GM12878 (cell line): ENCODE measurements around the gene PPP1R13B. TPM values are rescaled to one million over a fixed set of nuclear protein-coding genes. Genes with fewer than 3 reads are reported as not detected.

ENCODE experiments used
- ATAC-seq: fragments of 200-7000 bp; cut with Tn5 transposase; 3 replicates; pipeline ENCODE4 v1.9.1; 2020; ENCODE audit warnings: mild to moderate bottlenecking, moderate library complexity
- BruUV-seq: library from RNA; stranded (reverse); fragments of 400-500 nt; replicated peaks from 2 replicates; lab custom pipeline; 2021; lab: Mats Ljungman, UMichigan
- CTCF ChIA-PET: fragments of 300-600 bp; sonication (Branson Sonifier 250); formaldehyde crosslinking; extraction: SDS; loops from one replicate; lab custom pipeline; 2021; ENCODE audit warnings: inconsistent platforms; lab: Yijun Ruan, JAX
- POLR2A ChIA-PET: fragments of 350-600 bp; formaldehyde crosslinking; extraction: SDS; loops from one replicate; lab custom pipeline; 2021; ENCODE audit warnings: inconsistent platforms; lab: Charles Lee
- RAD21 ChIA-PET: fragments of 300-600 bp; sonication (Branson Sonifier 250); formaldehyde crosslinking; loops from one replicate; lab custom pipeline; 2023; ENCODE audit warnings: antibody characterized with exemption; ENCODE audit not compliant: unreplicated experiment; lab: Charles Lee
- SMC1A ChIA-PET: fragments of 300-600 bp; sonication (Branson Sonifier 250); formaldehyde crosslinking; loops from one replicate; lab custom pipeline; 2023; ENCODE audit not compliant: unreplicated experiment, uncharacterized antibody; lab: Charles Lee
- DNase-seq: peaks from one replicate; pipeline ENCODE4 v3.0.0-alpha.2; 2011; ENCODE audit warnings: low read depth, low spot score
- FAIRE-seq: peaks from 3 replicates; lab custom pipeline; 2011; peaks lifted over from hg19 to GRCh38; lab: Jason Lieb, UNC
- H2AFZ ChIP-seq: 2 replicates; pipeline ENCODE4 v1.6.0; 2011; ENCODE audit warnings: low read depth, low read length, control low read depth; ENCODE audit not compliant: control insufficient read depth
- H3K27ac ChIP-seq: 2 replicates; pipeline ENCODE4 v1.5.1; 2011; ENCODE audit warnings: control low read depth; ENCODE audit not compliant: control insufficient read depth, insufficient read depth
- H3K27me3 ChIP-seq, 2 experiments: replicated peaks in 1 of 2; 2 replicates each; pipeline versions ENCODE4 v1.6.0 to v1.6.1; 2011; ENCODE audit warnings: low read length in 1 of 2; ENCODE audit not compliant: control insufficient read depth in 2 of 2, insufficient read depth in 2 of 2
- H3K36me3 ChIP-seq, 2 experiments: 2 replicates each; pipeline ENCODE4 v1.5.1; 2011; ENCODE audit warnings: low read length in 1 of 2; ENCODE audit not compliant: control insufficient read depth in 2 of 2, insufficient read depth in 2 of 2
- H3K4me1 ChIP-seq: 2 replicates; pipeline ENCODE4 v1.6.1; 2011; ENCODE audit warnings: mild to moderate bottlenecking, low read length, moderate library complexity, mixed read lengths; ENCODE audit not compliant: control insufficient read depth, insufficient read depth
- H3K4me2 ChIP-seq: 2 replicates; pipeline ENCODE4 v1.6.0; 2011; ENCODE audit warnings: control low read depth; ENCODE audit not compliant: control insufficient read depth, insufficient read depth
- H3K4me3 ChIP-seq: fragments of 200-600 bp; sonication (generic); 2 replicates; pipeline ENCODE4 v1.5.1; 2016
- H3K79me2 ChIP-seq: 2 replicates; pipeline ENCODE4 v1.6.0; 2011; ENCODE audit warnings: low read length; ENCODE audit not compliant: control insufficient read depth, insufficient read depth
- H3K9ac ChIP-seq: 2 replicates; pipeline ENCODE4 v1.8.0; 2011; ENCODE audit warnings: low read length, control low read depth, mixed read lengths; ENCODE audit not compliant: control insufficient read depth, insufficient read depth
- H3K9me3 ChIP-seq: replicated peaks from 3 replicates; pipeline ENCODE4 v1.5.1; 2011; ENCODE audit warnings: mild to moderate bottlenecking, low read length; ENCODE audit not compliant: control insufficient read depth, insufficient read depth
- H4K20me1 ChIP-seq: 2 replicates; pipeline ENCODE4 v1.6.0; 2011; ENCODE audit not compliant: control insufficient read depth, insufficient read depth
- BCL11A ChIP-seq: IDR thresholded peaks from 2 replicates; pipeline ENCODE4 v1.6.1; 2011; ENCODE audit warnings: low read depth, low read length
- HDAC6 ChIP-seq: fragments of 200-600 bp; sonication (generic); IDR thresholded peaks from one replicate; pipeline ENCODE4 v1.8.0; 2017; ENCODE audit warnings: antibody characterized with exemption; ENCODE audit not compliant: unreplicated experiment
- KDM1A ChIP-seq: fragments of 200-600 bp; sonication (generic); IDR thresholded peaks from 2 replicates; pipeline ENCODE4 v1.6.1; 2016; ENCODE audit warnings: borderline replicate concordance
- MTA2 ChIP-seq: fragments of 450-650 bp; IDR thresholded peaks from 2 replicates; pipeline ENCODE4 v1.6.1; 2016; ENCODE audit warnings: low read depth, mild to moderate bottlenecking, moderate library complexity
- MXI1 ChIP-seq: fragments of 150-350 bp; IDR thresholded peaks from 2 replicates; pipeline ENCODE4 v1.6.1; 2011; ENCODE audit warnings: low read depth, mild to moderate bottlenecking, inconsistent platforms, low read length, improper control_type of control experiment
- PML ChIP-seq: IDR thresholded peaks from 2 replicates; pipeline ENCODE4 v1.6.1; 2012; ENCODE audit warnings: low read length, inconsistent platforms
- RCOR1 ChIP-seq: conservative IDR thresholded peaks from 2 replicates; pipeline ENCODE4 v1.6.1; 2012; ENCODE audit warnings: low read depth, low read length, improper control_type of control experiment
- SIN3A ChIP-seq: IDR thresholded peaks from 2 replicates; pipeline ENCODE4 v1.6.1; 2012; ENCODE audit warnings: low read depth, low read length, improper control_type of control experiment
- ZZZ3 ChIP-seq: IDR thresholded peaks from 2 replicates; pipeline ENCODE4 v1.6.1; 2011; ENCODE audit warnings: low read depth; ENCODE audit not compliant: control insufficient read depth, insufficient read length
- WGBS: methylation state at CpG from one replicate; pipeline ENCODE4 v1.1.6; 2016; ENCODE audit warnings: low lambda C conversion rate; ENCODE audit not compliant: insufficient replicate concordance, insufficient coverage; ENCODE audit errors: missing lambda C conversion rate; 5-methylcytosine and 5-hydroxymethylcytosine counted together
- in situ Hi-C: fragments of 300-500 bp; cut with MboI; formaldehyde crosslinking; loops from 9 replicates; pipeline ENCODE4 v1.14.3; 2018; ENCODE audit warnings: mixed read lengths
- intact Hi-C: fragments of 100-400 bp; cut with micrococcal nuclease; formaldehyde crosslinking; loops from one replicate; pipeline ENCODE4 v1.14.2; 2022; ENCODE audit not compliant: unreplicated experiment
- polyA plus RNA-seq, 11 experiments: library from polyadenylated mRNA; depleted of rRNA in 4 of 11; unstranded in 6 of 11; stranded (reverse) in 5 of 11; fragments of >200 nt; fragmentation: Nextera tagmentation in 4 of 11; fragmentation: Illumina TruSeq in 1 of 11; extraction: Ambion mirVana in 4 of 11; extraction: Trizol in 1 of 11; gene quantifications; 1 replicate in 1 of 11; 2 replicates in 10 of 11; pipeline versions ENCODE4 v1.2.1 to v1.2.3, GENCODE V29; 2011 to 2016; ENCODE audit warnings: inconsistent platforms in 2 of 11, missing spikeins in 2 of 11, low read depth in 1 of 11
- total RNA-seq, 4 experiments: library from RNA; depleted of rRNA in 3 of 4; stranded (reverse); fragments of >200 nt in 3 of 4; fragmentation: Illumina TruSeq in 1 of 4; extraction: Trizol in 1 of 4; gene quantifications; 2 replicates each; pipeline versions ENCODE4 v1.2.1 to v1.2.3, GENCODE V29; 2013 to 2021
- TF ChIP-seq, protein P1 (sequence below): fragments of 450-650 bp; IDR thresholded peaks from 2 replicates; pipeline ENCODE4 v1.6.1; 2017; ENCODE audit warnings: mild to moderate bottlenecking, moderate library complexity
- TF ChIP-seq, protein P2 (sequence below): fragments of 450-650 bp; IDR thresholded peaks from 2 replicates; pipeline ENCODE4 v1.6.1; 2017; ENCODE audit warnings: mild to moderate bottlenecking, low read depth, inconsistent platforms; ENCODE audit not compliant: poor library complexity, severe bottlenecking
- TF ChIP-seq, protein P3 (sequence below): IDR thresholded peaks from 2 replicates; pipeline ENCODE4 v1.6.1; 2012; ENCODE audit warnings: low read depth, low read length, improper control_type of control experiment

PPP1R13B gene
- total and polyA plus RNA-seq, 10 of the 15 experiments (the other 5 are each of a cell fraction or from before 2014, with no cell fraction given): 0.16 to 8.1 (median 3.2) TPM

DNA sequence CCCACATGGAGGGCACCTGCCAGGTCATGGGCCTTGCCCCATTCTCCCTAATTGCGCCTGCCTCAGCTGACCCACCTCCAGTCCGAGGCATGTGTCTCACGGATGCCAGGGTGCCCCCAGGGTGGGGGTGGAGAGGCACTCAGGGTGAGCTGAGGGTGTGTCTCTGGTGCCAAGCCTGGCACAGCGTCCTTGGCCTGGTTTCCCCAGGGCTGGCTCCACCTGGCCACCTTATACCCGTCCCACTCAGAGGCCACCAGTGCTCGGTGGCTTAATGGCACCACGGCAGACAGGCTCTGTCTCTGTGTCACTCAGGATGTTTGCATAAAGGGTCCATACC is 47.3 kb upstream of the PPP1R13B start:
- DNase-seq: no peak
- no TSS peak for BruUV-seq
- no peaks in the 10 kb centered on the region for H3K9me3 ChIP-seq
- no peak overlapping the region for H2AFZ ChIP-seq
- CTCF ChIA-PET: no interaction called here
- WGBS: 52% methylated on average over 7 of the region's 7 CpGs
- no peak for ATAC-seq
- no peak overlapping the region for H3K4me3 ChIP-seq
- no peaks in the 10 kb centered on the region for H3K36me3 ChIP-seq
- H3K79me2 ChIP-seq: no peaks in the 10 kb centered on the region
- no peak overlapping the region for H3K4me2 ChIP-seq
- H3K4me1 ChIP-seq: no peaks in the 10 kb centered on the region
- no peak overlapping the region for H3K9ac ChIP-seq
- RAD21 ChIA-PET: no interaction called here
- TF ChIP-seq RCOR1 (no peak), SIN3A (no peak), PML (no peak), MXI1 (no peak), HDAC6 (no peak), KDM1A (no peak), ZZZ3 (no peak), BCL11A (no peak), MTA2 (no peak)
- TF ChIP-seq, protein P1, sequence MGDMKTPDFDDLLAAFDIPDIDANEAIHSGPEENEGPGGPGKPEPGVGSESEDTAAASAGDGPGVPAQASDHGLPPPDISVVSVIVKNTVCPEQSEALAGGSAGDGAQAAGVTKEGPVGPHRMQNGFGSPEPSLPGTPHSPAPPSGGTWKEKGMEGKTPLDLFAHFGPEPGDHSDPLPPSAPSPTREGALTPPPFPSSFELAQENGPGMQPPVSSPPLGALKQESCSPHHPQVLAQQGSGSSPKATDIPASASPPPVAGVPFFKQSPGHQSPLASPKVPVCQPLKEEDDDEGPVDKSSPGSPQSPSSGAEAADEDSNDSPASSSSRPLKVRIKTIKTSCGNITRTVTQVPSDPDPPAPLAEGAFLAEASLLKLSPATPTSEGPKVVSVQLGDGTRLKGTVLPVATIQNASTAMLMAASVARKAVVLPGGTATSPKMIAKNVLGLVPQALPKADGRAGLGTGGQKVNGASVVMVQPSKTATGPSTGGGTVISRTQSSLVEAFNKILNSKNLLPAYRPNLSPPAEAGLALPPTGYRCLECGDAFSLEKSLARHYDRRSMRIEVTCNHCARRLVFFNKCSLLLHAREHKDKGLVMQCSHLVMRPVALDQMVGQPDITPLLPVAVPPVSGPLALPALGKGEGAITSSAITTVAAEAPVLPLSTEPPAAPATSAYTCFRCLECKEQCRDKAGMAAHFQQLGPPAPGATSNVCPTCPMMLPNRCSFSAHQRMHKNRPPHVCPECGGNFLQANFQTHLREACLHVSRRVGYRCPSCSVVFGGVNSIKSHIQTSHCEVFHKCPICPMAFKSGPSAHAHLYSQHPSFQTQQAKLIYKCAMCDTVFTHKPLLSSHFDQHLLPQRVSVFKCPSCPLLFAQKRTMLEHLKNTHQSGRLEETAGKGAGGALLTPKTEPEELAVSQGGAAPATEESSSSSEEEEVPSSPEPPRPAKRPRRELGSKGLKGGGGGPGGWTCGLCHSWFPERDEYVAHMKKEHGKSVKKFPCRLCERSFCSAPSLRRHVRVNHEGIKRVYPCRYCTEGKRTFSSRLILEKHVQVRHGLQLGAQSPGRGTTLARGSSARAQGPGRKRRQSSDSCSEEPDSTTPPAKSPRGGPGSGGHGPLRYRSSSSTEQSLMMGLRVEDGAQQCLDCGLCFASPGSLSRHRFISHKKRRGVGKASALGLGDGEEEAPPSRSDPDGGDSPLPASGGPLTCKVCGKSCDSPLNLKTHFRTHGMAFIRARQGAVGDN: no peak
- TF ChIP-seq, protein P2, sequence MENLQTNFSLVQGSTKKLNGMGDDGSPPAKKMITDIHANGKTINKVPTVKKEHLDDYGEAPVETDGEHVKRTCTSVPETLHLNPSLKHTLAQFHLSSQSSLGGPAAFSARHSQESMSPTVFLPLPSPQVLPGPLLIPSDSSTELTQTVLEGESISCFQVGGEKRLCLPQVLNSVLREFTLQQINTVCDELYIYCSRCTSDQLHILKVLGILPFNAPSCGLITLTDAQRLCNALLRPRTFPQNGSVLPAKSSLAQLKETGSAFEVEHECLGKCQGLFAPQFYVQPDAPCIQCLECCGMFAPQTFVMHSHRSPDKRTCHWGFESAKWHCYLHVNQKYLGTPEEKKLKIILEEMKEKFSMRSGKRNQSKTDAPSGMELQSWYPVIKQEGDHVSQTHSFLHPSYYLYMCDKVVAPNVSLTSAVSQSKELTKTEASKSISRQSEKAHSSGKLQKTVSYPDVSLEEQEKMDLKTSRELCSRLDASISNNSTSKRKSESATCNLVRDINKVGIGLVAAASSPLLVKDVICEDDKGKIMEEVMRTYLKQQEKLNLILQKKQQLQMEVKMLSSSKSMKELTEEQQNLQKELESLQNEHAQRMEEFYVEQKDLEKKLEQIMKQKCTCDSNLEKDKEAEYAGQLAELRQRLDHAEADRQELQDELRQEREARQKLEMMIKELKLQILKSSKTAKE: no peak
- TF ChIP-seq, protein P3, sequence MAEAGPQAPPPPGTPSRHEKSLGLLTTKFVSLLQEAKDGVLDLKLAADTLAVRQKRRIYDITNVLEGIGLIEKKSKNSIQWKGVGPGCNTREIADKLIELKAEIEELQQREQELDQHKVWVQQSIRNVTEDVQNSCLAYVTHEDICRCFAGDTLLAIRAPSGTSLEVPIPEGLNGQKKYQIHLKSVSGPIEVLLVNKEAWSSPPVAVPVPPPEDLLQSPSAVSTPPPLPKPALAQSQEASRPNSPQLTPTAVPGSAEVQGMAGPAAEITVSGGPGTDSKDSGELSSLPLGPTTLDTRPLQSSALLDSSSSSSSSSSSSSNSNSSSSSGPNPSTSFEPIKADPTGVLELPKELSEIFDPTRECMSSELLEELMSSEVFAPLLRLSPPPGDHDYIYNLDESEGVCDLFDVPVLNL: no peak
- POLR2A ChIA-PET: no interaction called here
- no peaks in the 10 kb centered on the region; the same call in 1 of the 2 replicates for H4K20me1 ChIP-seq
- no peaks in the 10 kb centered on the region for H3K27me3 ChIP-seq
- H3K27ac ChIP-seq: no peak overlapping the region
- no peak for FAIRE-seq
- SMC1A ChIA-PET: no interaction called here
- intact Hi-C loops (no loop called here), in situ Hi-C loops (no loop called here)
